OCI-LY7 (cell line): ENCODE data around the gene LHFPL6.

Experiments
- EZH2phosphoT487 ChIP-seq: fragments of 200-600 bp; sonication (generic); IDR thresholded peaks from 2 replicates; pipeline ENCODE4 v1.6.1; 2018; ENCODE audit warnings: low read depth, borderline replicate concordance, mild to moderate bottlenecking, mixed run types, antibody characterized with exemption, low read length, moderate library complexity, mixed read lengths
- TF ChIP-seq, protein P1 (sequence below): fragments of 200-600 bp; sonication (generic); conservative IDR thresholded peaks from 2 replicates; pipeline ENCODE4 v1.5.1; 2014; ENCODE audit warnings: mild to moderate bottlenecking, antibody characterized with exemption, low read length, moderate library complexity, mixed read lengths

DNA sequence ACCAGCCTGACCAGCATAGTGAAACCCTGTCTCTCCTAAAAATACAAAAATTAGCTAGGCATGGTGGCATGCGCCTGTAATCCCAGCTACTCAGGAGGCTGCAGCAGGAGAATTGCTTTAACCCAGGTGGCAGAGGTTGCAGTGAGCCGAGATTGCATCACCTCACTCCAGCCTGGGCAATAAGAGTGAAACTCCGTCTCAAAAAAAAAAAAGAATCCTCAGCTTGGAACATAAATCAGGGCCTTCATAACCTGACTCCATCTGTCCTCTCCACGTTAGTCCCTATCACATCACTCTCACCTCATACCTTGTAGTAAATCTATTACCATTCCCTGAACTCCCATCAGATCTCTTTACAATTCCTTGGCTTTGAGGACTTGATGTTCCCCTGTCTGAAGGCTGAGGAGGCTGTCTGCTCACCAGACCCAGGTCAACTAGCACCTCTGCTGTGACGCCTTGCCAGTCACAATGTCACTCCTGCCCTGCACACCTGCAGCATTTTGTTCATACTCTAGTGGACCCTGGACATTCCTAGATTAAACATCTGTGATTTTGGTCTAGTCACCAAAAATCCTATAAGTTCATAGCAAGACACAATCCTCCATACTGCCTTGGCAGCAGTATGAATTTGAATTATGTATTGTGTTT, 15.9 kb downstream of the LHFPL6 start:
- TF ChIP-seq, protein P1, sequence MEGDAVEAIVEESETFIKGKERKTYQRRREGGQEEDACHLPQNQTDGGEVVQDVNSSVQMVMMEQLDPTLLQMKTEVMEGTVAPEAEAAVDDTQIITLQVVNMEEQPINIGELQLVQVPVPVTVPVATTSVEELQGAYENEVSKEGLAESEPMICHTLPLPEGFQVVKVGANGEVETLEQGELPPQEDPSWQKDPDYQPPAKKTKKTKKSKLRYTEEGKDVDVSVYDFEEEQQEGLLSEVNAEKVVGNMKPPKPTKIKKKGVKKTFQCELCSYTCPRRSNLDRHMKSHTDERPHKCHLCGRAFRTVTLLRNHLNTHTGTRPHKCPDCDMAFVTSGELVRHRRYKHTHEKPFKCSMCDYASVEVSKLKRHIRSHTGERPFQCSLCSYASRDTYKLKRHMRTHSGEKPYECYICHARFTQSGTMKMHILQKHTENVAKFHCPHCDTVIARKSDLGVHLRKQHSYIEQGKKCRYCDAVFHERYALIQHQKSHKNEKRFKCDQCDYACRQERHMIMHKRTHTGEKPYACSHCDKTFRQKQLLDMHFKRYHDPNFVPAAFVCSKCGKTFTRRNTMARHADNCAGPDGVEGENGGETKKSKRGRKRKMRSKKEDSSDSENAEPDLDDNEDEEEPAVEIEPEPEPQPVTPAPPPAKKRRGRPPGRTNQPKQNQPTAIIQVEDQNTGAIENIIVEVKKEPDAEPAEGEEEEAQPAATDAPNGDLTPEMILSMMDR, result no peak
- no peak for TF ChIP-seq EZH2phosphoT487
